ENCODE data around the gene NIT1. TPM values are rescaled to one million over a fixed set of nuclear protein-coding genes. Genes with fewer than 3 reads are reported as not detected.

The NIT1 gene
- total RNA-seq, 2 donors from 2014 or later: 59.0 to 82.9 TPM

DNA sequence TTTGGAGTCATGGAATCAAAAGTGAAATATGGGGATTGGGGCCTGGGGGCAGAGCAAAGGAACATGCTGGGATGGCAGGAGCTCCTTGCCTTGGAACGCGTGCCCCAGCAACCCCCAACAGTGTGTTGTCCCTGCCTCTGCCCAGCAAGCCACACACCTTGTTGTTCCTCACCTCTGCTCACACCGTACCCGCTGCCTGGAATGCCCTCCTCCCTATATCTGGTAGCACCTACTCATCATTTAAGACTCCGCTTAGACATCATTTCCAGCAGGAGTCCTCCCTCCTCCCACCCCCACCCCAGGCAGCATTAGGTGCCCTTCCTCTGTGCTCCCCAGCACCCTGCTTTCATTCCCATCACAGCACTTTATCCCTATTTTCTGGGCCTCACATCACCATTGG is 36.4 kb upstream of the NIT1 start:
- ATAC-seq (no peak), DNase-seq (ENCODE audit: low spot score in 2 of 2) (no peak)
- Mint-ChIP-seq H3K27ac (peak overlapping the region in 1 of 2 donors; percentile 15), H3K9me3 (no peaks in the 10 kb centered on the region), H3K36me3 (no peaks in the 10 kb centered on the region)

DNA sequence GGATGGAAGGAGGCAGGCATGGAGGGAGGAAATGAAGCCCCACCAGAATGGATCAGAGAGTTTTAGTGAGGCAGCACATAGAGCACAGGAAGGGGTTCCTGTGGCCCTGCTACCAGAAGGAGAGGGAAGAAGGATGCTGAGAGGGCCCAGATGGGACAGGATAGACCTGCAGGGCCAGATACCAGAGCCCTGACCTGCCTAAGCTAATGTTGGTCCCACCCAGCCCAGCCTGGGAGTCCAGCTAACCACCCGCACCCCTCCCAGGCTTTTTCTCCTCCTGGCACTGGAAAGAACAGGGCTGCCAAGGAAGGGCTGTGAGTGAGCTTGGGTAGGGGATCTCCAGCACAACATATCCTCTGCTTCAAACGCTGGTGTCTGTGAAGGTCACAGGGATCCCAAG is 35.4 kb upstream of the NIT1 start:
- Mint-ChIP-seq H3K36me3 (no peaks in the 10 kb centered on the region), H3K9me3 (no peaks in the 10 kb centered on the region), H3K27ac (no peak overlapping the region)
- DNase-seq (ENCODE audit: low spot score in 2 of 2): no peak
- ATAC-seq: no peak

DNA sequence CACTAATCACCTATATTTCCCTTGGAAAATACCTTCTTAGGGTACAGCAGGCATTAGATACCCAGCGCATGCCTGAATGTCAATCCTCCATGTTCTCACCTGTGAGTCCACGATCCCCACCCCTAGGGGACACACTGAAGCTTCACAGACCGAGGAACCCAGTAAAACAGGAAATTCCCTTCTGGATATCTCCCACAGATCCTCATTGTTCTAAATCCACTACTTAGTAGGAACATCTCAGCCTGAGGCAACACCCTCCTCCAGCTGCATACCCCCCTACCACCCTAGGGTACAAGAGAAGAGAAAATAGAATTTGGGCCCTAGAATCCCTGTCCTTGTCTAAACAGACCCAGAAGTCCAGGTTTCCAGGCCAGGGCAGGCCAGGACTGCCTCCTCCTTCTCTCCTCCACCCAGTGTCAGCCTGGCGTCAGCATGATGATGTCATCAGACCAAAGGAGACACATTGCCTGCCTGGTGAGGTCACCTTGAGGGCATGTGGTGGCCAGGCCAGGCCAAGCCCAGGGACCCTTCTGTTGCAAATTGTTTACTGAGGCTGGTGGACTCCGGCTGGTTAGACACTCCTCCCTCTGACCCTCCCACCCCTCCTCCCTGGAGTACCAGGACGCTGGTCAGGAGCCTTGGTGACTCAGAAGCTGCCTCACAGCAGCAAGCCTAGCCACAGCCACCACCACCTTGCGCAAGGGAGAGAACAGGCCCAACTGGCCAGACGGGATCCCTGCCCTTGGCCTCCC is 34.7 kb upstream of the NIT1 start:
- H3K27ac Mint-ChIP-seq: no peak overlapping the region
- no peaks in the 10 kb centered on the region for H3K36me3 Mint-ChIP-seq
- ATAC-seq (peak in 1 of 2 donors; percentile 83), DNase-seq (ENCODE audit: low spot score in 2 of 2) (no peak)
- no peaks in the 10 kb centered on the region for H3K9me3 Mint-ChIP-seq

GRCh38 chr1:161083748-161084596 is 33.9 kb upstream of the NIT1 start:
- DNase-seq (ENCODE audit: low spot score in 2 of 2) (no peak), ATAC-seq (no peak)
- Mint-ChIP-seq H3K27ac (no peak overlapping the region), H3K36me3 (no peaks in the 10 kb centered on the region), H3K9me3 (no peaks in the 10 kb centered on the region)

DNA sequence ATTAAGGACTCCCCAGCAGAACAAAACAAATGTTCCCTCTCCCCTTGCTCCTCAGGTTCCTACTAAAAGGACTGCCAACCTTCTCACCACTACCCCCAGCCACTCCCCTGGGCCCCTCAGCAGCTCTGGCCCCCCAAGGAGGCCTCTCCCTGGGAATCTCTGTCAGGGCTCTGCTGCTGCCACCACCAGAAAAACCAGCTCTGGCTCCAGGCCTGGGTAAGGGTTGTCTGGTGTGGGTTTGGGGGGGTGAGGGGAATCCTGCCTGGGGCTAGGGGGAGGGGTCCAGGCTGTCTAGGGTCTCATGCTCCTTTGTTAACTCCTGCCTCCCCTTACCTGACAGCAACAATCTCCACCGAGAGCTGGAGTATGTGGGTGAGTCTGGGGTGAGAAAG is 33.3 kb upstream of the NIT1 start:
- ATAC-seq (no peak), DNase-seq (ENCODE audit: low spot score in 2 of 2) (no peak)
- no peaks in the 10 kb centered on the region for H3K36me3 Mint-ChIP-seq
- H3K27ac Mint-ChIP-seq: no peak overlapping the region
- H3K9me3 Mint-ChIP-seq: no peaks in the 10 kb centered on the region

DNA sequence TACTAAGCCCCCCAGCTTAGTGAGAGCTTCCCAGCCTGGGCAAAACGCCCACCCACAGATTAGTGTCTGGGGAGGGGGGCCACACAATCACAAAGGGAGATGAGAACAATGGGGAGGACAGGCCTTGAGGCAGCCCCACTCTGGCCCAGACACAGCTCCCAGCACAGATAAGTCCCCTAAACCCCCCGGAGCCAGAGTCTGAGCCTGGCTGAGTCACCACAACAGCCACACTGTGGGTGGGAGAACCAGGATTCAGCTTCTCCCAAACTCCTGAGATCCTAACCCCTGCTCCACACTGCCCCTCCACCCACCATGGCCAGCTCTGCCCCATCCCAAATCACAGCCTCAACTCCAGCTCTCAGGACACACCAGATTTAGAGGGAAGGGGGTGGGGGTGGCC is 32.7 kb upstream of the NIT1 start:
- DNase-seq (ENCODE audit: low spot score in 2 of 2) (no peak), ATAC-seq (no peak)
- H3K9me3 Mint-ChIP-seq: no peaks in the 10 kb centered on the region
- H3K36me3 Mint-ChIP-seq: no peaks in the 10 kb centered on the region
- H3K27ac Mint-ChIP-seq: peak overlapping the region in 1 of 2 donors; percentile 25

GRCh38 chr1:161086457-161086856 is 31.4 kb upstream of the NIT1 start:
- ATAC-seq (no peak), DNase-seq (ENCODE audit: low spot score in 2 of 2) (no peak)
- H3K36me3 Mint-ChIP-seq: no peaks in the 10 kb centered on the region
- H3K27ac Mint-ChIP-seq: no peak overlapping the region
- H3K9me3 Mint-ChIP-seq: no peaks in the 10 kb centered on the region

- no peaks in the 10 kb centered on the region for H3K9me3 Mint-ChIP-seq
- H3K36me3 Mint-ChIP-seq: no peaks in the 10 kb centered on the region
- ATAC-seq: no peak
- H3K27ac Mint-ChIP-seq: no peak overlapping the region
- DNase-seq (ENCODE audit: low spot score in 2 of 2): no peak
Observed at GRCh38 chr1:161088587-161089110, 29.3 kb upstream of the NIT1 start.

GRCh38 chr1:161089251-161089924 is 28.5 kb upstream of the NIT1 start, which contains the start of gene NECTIN4:
Gene NECTIN4 (minus strand): TSS chr1:161089558. CDS start chr1:161089296, 262 bp downstream.
- DNase-seq (ENCODE audit: low spot score in 2 of 2): no peak
- no peak within 1 kb of the TSS for H3K27ac Mint-ChIP-seq
- ATAC-seq: no peak
- no peaks in the 10 kb centered on the region for H3K9me3 Mint-ChIP-seq
- no peaks in the 10 kb centered on the region for H3K36me3 Mint-ChIP-seq

DNA sequence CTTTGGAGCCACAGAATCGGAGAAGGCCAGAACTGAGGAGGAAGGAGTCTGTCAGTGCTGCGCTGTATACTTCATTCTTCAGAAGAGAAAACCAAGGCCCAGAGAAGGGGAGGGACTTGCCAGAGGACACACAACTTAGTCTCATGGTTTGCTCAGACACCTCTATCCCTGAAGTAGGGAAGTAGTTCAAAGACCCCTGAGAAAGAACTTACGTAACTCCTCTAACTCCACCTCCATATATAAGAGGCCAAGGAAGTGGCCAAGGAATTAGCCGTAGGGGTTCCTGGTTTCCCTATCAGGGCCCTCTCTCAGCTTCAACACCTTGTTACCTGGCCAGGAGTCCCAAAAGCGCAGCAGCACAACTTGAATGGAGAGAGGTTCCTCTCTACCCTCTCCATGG is 28.0 kb upstream of the NIT1 start:
- no peak overlapping the region for H3K27ac Mint-ChIP-seq
- ATAC-seq (no peak), DNase-seq (ENCODE audit: low spot score in 2 of 2) (no peak)
- H3K9me3 Mint-ChIP-seq: no peaks in the 10 kb centered on the region
- H3K36me3 Mint-ChIP-seq: no peaks in the 10 kb centered on the region

DNA sequence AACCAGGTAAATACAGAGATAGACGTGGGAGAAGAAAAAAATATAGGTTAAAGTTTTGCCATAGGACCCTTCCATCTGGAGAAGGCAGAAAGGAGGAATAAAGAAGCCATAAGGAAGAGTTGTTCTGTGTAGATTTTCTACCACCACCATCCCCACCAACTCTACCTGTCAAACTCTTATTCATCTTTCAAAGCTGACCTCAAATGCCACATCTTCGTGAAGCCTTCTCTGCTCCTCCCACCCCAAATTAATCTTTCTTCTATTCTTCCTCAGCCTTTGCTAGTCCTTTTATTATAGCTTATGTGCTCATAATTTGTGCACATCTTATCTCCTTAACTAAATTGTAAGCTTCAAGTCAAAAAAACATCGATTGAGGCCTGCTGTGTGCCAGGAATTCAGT is 27.3 kb upstream of the NIT1 start:
- no peak for DNase-seq (ENCODE audit: low spot score in 2 of 2)
- no peak overlapping the region for H3K27ac Mint-ChIP-seq
- H3K9me3 Mint-ChIP-seq: no peaks in the 10 kb centered on the region
- ATAC-seq: no peak
- no peaks in the 10 kb centered on the region for H3K36me3 Mint-ChIP-seq

DNA sequence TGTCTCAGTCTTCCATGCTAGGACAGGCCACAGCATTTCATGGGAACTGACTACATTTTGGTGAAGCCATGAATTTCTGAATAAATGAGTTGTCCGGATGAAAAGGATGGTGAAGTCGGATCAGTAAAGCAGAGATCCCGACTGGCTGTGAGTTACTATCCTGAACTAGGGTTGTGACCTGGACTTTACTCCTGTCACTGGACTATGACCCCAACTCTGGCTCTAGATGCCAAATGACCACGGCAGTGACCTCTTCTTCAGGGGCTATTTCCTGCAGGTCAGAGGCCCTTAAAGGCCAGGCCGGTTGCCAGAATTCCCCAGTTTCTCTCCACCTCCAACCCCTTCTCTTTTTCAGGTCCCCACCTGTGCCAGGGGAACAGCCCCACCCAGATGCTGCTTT is 26.8 kb upstream of the NIT1 start:
- DNase-seq (ENCODE audit: low spot score in 2 of 2): no peak
- no peak for ATAC-seq
- Mint-ChIP-seq H3K36me3 (no peaks in the 10 kb centered on the region), H3K27ac (no peak overlapping the region), H3K9me3 (no peaks in the 10 kb centered on the region)

GRCh38 chr1:161091796-161092507 is 26.0 kb upstream of the NIT1 start:
- DNase-seq (ENCODE audit: low spot score in 2 of 2) (no peak), ATAC-seq (peak in 1 of 2 donors; percentile 17)
- Mint-ChIP-seq H3K27ac (no peak overlapping the region), H3K9me3 (no peaks in the 10 kb centered on the region), H3K36me3 (no peaks in the 10 kb centered on the region)

- Mint-ChIP-seq H3K36me3 (no peaks in the 10 kb centered on the region), H3K27ac (no peak overlapping the region), H3K9me3 (no peaks in the 10 kb centered on the region)
- DNase-seq (ENCODE audit: low spot score in 2 of 2): peak; percentile 35 to 63
- peak; percentile 91 to 99 for ATAC-seq
Observed at GRCh38 chr1:161092621-161093028, 25.3 kb upstream of the NIT1 start.

GRCh38 chr1:161094481-161094880 is 23.4 kb upstream of the NIT1 start:
- ATAC-seq (no peak), DNase-seq (ENCODE audit: low spot score in 2 of 2) (no peak)
- Mint-ChIP-seq H3K9me3 (no peaks in the 10 kb centered on the region), H3K36me3 (peaks cover 0 to 6% of the 10 kb centered on the region in 2 donors), H3K27ac (no peak overlapping the region)

DNA sequence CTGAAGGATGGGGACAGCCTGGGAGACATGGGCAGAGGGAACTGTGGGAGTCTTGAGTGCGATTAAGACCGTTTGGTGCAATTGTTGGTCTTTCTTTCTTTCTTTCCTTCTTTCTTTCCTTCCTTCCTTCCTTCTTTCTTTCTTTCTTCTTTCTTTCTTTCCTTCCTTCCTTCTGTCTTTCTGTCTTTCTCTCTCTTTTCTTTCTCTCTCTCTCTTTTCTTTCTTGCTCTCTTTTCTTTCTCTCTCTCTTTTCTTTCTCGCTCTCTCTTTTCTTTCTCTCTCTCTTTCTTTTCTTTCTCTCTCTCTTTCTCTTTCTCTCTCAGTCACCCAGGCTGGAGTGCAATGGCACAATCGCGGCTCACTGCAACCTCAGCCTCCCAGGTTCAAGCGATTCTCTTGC is 22.7 kb upstream of the NIT1 start:
- H3K27ac Mint-ChIP-seq: no peak overlapping the region
- no peak for ATAC-seq

More for the DNA sequence above, 22.7 kb upstream of the NIT1 start:
- no peak for DNase-seq (ENCODE audit: low spot score in 2 of 2)
- peaks cover 0 to 6% of the 10 kb centered on the region in 2 donors for H3K36me3 Mint-ChIP-seq
- no peaks in the 10 kb centered on the region for H3K9me3 Mint-ChIP-seq

All from activated naive CD4-positive, alpha-beta T cell treated with anti-CD3 and anti-CD28 coated beads, Interleukin-2, amount 50 U/mL, for 72 hours (primary cell).